NB4 (cell line): ENCODE data around the gene NEBL.

Source experiments
- MAX ChIP-seq: IDR thresholded peaks from 2 replicates; pipeline ENCODE4 v1.6.1; 2011; ENCODE audit warnings: low read depth, low read length
- POLR2A ChIP-seq: IDR thresholded peaks from 2 replicates; pipeline ENCODE4 v1.6.1; 2011; ENCODE audit warnings: mild to moderate bottlenecking; ENCODE audit not compliant: insufficient read length; ENCODE audit errors: extremely low read depth
- TF ChIP-seq, protein P1 (sequence below): IDR thresholded peaks from one replicate; pipeline ENCODE4 v1.5.1; 2012; ENCODE audit warnings: low read depth, low read length

GRCh38 chr10:20877986-20878983, 18.8 kb downstream of the NEBL start:
- TF ChIP-seq, protein P1, sequence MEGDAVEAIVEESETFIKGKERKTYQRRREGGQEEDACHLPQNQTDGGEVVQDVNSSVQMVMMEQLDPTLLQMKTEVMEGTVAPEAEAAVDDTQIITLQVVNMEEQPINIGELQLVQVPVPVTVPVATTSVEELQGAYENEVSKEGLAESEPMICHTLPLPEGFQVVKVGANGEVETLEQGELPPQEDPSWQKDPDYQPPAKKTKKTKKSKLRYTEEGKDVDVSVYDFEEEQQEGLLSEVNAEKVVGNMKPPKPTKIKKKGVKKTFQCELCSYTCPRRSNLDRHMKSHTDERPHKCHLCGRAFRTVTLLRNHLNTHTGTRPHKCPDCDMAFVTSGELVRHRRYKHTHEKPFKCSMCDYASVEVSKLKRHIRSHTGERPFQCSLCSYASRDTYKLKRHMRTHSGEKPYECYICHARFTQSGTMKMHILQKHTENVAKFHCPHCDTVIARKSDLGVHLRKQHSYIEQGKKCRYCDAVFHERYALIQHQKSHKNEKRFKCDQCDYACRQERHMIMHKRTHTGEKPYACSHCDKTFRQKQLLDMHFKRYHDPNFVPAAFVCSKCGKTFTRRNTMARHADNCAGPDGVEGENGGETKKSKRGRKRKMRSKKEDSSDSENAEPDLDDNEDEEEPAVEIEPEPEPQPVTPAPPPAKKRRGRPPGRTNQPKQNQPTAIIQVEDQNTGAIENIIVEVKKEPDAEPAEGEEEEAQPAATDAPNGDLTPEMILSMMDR = no peak
- TF ChIP-seq MAX = no peak
- TF ChIP-seq POLR2A = no peak
